PC-9 (cell line): ENCODE measurements around the gene NEURL2. TPM values are rescaled to one million over a fixed set of nuclear protein-coding genes. Genes with fewer than 3 reads are reported as not detected.

ENCODE experiments used
- BruUV-seq: library from RNA; stranded (reverse); fragments of 400-500 nt; replicated peaks from 2 replicates; lab custom pipeline; 2021; lab: Mats Ljungman, UMichigan
- CTCF ChIA-PET: fragments of 300-600 bp; sonication (Branson Sonifier 250); formaldehyde crosslinking; loops from one replicate; lab custom pipeline; 2022; ENCODE audit warnings: antibody characterized with exemption; lab: Charles Lee
- POLR2A ChIA-PET: fragments of 300-600 bp; sonication (Branson Sonifier 250); formaldehyde crosslinking; loops from one replicate; lab custom pipeline; 2022; ENCODE audit warnings: antibody characterized with exemption; ENCODE audit not compliant: unreplicated experiment; lab: Charles Lee
- DNase-seq, 2 experiments: peaks; one replicate each; pipeline versions ENCODE4 v3.0.0 to v3.0.0-alpha.2; 2015 to 2022; ENCODE audit warnings: mixed read lengths in 1 of 2
- H2AFZ ChIP-seq: fragments of 200-600 bp; sonication (generic); 2 replicates; pipeline ENCODE4 v1.8.1; 2017; ENCODE audit warnings: antibody characterized with exemption
- H3F3A ChIP-seq: fragments of 200-600 bp; sonication (generic); 2 replicates; pipeline ENCODE4 v1.8.1; 2017; ENCODE audit warnings: antibody characterized with exemption, mild to moderate bottlenecking, low read depth; ENCODE audit not compliant: insufficient read depth
- H3K27ac ChIP-seq: fragments of 200-600 bp; sonication (generic); 2 replicates; pipeline ENCODE4 v1.6.1; 2016; ENCODE audit warnings: mixed run types
- H3K27me3 ChIP-seq: fragments of 200-600 bp; sonication (generic); 2 replicates; pipeline ENCODE4 v1.6.1; 2016; ENCODE audit warnings: low read depth, mixed run types; ENCODE audit not compliant: insufficient read depth
- H3K36me3 ChIP-seq: fragments of 200-600 bp; sonication (generic); 2 replicates; pipeline ENCODE4 v1.6.1; 2016; ENCODE audit warnings: low read depth, mixed run types
- H3K4me1 ChIP-seq: fragments of 200-600 bp; sonication (generic); replicated peaks from 2 replicates; pipeline ENCODE4 v1.6.1; 2016; ENCODE audit warnings: mixed run types; ENCODE audit not compliant: insufficient read depth
- H3K4me2 ChIP-seq: fragments of 200-600 bp; sonication (generic); 2 replicates; pipeline ENCODE4 v1.6.1; 2017; ENCODE audit warnings: mixed run types
- H3K4me3 ChIP-seq: fragments of 200-600 bp; sonication (generic); 2 replicates; pipeline ENCODE4 v1.6.1; 2016; ENCODE audit warnings: mixed run types
- H3K79me2 ChIP-seq: fragments of 200-600 bp; sonication (generic); 2 replicates; pipeline ENCODE4 v1.6.1; 2017; ENCODE audit warnings: low read depth, mixed run types
- H3K9me2 ChIP-seq: fragments of 200-600 bp; sonication (generic); 2 replicates; pipeline ENCODE4 v1.8.1; 2017; ENCODE audit warnings: mild to moderate bottlenecking; ENCODE audit not compliant: insufficient read depth
- H3K9me3 ChIP-seq: fragments of 200-600 bp; sonication (generic); 2 replicates; pipeline ENCODE4 v1.8.1; 2016; ENCODE audit warnings: low read depth; ENCODE audit not compliant: insufficient read depth
- H4K20me1 ChIP-seq: fragments of 200-600 bp; sonication (generic); 2 replicates; pipeline ENCODE4 v1.8.1; 2017; ENCODE audit not compliant: insufficient read depth
- EZH2 ChIP-seq: fragments of 200-600 bp; sonication (generic); IDR thresholded peaks from 2 replicates; pipeline ENCODE4 v1.8.0; 2017; ENCODE audit warnings: antibody characterized with exemption, low read depth
- intact Hi-C: fragments of 100-400 bp; cut with micrococcal nuclease; formaldehyde crosslinking; loops from one replicate; pipeline ENCODE4 v1.10.0; 2022; ENCODE audit not compliant: unreplicated experiment
- total RNA-seq: library from RNA; stranded (reverse); gene quantifications from 2 replicates; pipeline ENCODE4 v1.2.3, GENCODE V29; 2021
- TF ChIP-seq, protein P1 (sequence below): fragments of 200-600 bp; sonication (generic); conservative IDR thresholded peaks from 2 replicates; pipeline ENCODE4 v1.6.1; 2017; ENCODE audit warnings: mixed run types, antibody characterized with exemption, mild to moderate bottlenecking, moderate library complexity

Gene NEURL2
- total RNA-seq, 1 experiment from 2014 or later: 6.5 TPM

DNA sequence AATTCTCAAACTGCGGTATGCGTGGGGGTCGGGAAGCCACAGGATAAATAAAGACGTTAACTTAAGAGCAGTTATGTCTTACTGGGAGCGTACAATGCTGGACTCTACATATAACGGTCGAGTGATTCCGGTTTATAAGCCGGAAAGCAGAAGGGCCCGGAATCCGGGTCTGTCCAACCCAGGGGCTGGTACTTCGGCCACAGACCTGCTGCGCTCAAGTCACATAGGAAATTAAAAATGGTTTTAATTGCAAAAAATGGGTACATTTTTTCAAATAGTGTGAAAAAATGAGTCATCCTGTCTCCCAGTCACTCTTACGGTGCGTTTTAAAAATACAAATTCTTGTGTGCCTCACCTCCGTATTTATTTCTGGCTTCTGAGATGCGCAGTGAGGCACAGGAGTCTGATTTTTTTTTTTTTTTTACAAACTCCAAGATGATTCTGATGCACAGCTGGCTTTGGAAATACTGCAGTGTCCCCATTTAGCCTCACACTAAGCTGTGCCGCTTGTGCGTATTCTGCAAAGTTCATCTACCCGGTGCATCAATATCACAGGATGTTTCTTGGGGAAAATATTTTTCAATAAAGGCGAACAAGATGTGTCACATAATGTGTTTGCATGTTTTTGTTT lies 44.5 kb upstream of the NEURL2 start:
- CTCF ChIA-PET: interaction anchor here (0.6 to 1.0 kb wide), 2 partner anchors 36 to 47 kb away, joined by 5 to 7 read pairs; no protein-coding TSS in a partner anchor

DNA sequence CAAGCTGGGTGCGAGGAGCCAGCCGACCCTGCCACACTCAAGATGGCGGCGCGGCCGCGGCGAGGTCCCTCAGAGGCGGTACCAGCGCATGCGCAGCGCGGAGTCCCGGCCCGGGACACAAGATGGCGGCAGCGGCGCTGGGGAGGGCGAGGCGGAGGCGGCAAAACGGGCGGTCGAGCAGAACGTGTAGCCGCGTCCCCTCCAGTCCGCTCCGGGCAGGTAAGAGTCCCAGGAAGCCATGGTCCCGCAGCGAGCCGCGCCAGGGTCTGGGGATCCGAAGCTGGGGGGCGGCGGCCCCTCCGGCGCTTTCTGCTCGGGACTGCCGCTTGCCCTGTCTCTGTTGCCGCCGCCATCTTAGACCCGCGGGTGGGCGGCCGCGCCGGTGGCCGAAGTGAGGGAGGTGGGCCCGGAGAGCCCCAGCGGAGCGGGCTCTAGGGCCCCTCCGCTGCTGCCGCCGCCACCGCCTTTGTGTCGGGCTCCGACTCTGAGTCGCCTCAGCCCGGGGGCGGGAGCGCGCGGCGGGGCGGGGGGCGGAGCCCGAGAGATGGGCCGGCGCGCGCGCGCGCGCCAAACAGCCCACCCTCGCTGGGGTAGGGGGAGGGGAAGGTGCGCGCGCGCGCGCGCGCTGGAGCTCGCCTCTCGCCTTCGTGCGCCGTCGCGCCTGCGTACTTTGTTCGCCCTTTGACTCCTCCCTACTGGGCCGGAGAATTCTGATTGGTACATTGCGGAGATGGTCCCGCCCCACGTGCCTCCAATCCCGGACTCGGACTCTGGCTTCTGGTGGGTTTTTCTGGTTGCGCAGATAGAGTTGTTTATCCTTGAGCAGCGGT lies 43.8 kb upstream of the NEURL2 start, which contains the start of gene PCIF1:
Gene PCIF1, plus strand, starts transcription at position 98 of the 830 bp plus-strand sequence. CDS start 4,317 bp downstream, outside the sequence.
- Histone ChIP-seq H3K36me3 (peaks cover 10% of the 10 kb centered on the region; the same call in 1 of the 2 replicates), H2AFZ (peak within 1 kb of the TSS; percentile 80), H4K20me1 (peaks cover 27% of the 10 kb centered on the region), H3K9me3 (no peaks in the 10 kb centered on the region), H3K4me3 (peak within 1 kb of the TSS; percentile 73), H3K4me1 (peaks cover 11% of the 10 kb centered on the region), H3K27ac (peak within 1 kb of the TSS; percentile 93), H3K9me2 (no peaks in the 10 kb centered on the region), H3F3A (peaks cover 15% of the 10 kb centered on the region), H3K27me3 (no peaks in the 10 kb centered on the region), H3K4me2 (peak within 1 kb of the TSS; percentile 95), H3K79me2 (peaks cover 39% of the 10 kb centered on the region)
- BruUV-seq: no TSS peak
- ChIA-PET POLR2A (interaction anchor here (0.5 to 1.0 kb wide), 14 partner anchors 12 to 1424 kb away, joined by 3 to 31 read pairs (median 9); partner anchors contain the start of genes DNTTIP1 and WFDC3), CTCF (interaction anchor here (0.6 to 1.0 kb wide), 2 partner anchors 36 to 46 kb away, joined by 5 to 7 read pairs; no protein-coding TSS in a partner anchor)
- peak; percentile 88 to 98 for DNase-seq
- TF ChIP-seq, protein P1, sequence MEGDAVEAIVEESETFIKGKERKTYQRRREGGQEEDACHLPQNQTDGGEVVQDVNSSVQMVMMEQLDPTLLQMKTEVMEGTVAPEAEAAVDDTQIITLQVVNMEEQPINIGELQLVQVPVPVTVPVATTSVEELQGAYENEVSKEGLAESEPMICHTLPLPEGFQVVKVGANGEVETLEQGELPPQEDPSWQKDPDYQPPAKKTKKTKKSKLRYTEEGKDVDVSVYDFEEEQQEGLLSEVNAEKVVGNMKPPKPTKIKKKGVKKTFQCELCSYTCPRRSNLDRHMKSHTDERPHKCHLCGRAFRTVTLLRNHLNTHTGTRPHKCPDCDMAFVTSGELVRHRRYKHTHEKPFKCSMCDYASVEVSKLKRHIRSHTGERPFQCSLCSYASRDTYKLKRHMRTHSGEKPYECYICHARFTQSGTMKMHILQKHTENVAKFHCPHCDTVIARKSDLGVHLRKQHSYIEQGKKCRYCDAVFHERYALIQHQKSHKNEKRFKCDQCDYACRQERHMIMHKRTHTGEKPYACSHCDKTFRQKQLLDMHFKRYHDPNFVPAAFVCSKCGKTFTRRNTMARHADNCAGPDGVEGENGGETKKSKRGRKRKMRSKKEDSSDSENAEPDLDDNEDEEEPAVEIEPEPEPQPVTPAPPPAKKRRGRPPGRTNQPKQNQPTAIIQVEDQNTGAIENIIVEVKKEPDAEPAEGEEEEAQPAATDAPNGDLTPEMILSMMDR: no peak
- no peak for TF ChIP-seq EZH2
- intact Hi-C loops: loop anchor here (1.0 to 2.0 kb wide), 3 partner anchors 24 to 40 kb away; partner anchors contain the start of gene ZNF335

More for the DNA sequence above, 44.5 kb upstream of the NEURL2 start:
- H2AFZ ChIP-seq: peak overlapping the region; percentile 70
- TSS peak; percentile 59 for BruUV-seq
- no peak for TF ChIP-seq EZH2
- TF ChIP-seq, protein P1: no peak
- H3K9me2 ChIP-seq: no peaks in the 10 kb centered on the region
- peak overlapping the region; percentile 73 for H3K4me3 ChIP-seq
- intact Hi-C loops: loop anchor here (2.0 kb wide), 2 partner anchors 25 to 37 kb away; partner anchors contain the start of gene ZNF335
- peaks cover 22% of the 10 kb centered on the region for H4K20me1 ChIP-seq
- H3F3A ChIP-seq: peaks cover 15% of the 10 kb centered on the region
- peak overlapping the region; percentile 95 for H3K4me2 ChIP-seq
- DNase-seq: no peak
- peaks cover 11% of the 10 kb centered on the region for H3K4me1 ChIP-seq
- no peaks in the 10 kb centered on the region for H3K27me3 ChIP-seq
- H3K27ac ChIP-seq: peak overlapping the region; percentile 41
- POLR2A ChIA-PET: interaction anchor here (0.6 to 1.0 kb wide), 12 partner anchors 13 to 1424 kb away, joined by 3 to 31 read pairs (median 10); partner anchors contain the start of genes DNTTIP1 and WFDC3
- no peaks in the 10 kb centered on the region for H3K9me3 ChIP-seq
- peaks cover 39% of the 10 kb centered on the region for H3K79me2 ChIP-seq
- peaks cover 13% of the 10 kb centered on the region; the same call in 1 of the 2 replicates for H3K36me3 ChIP-seq
